Neural cell (in vitro differentiated cells): Measurements from ENCODE around the gene TRIM2. TPM values are rescaled to one million over a fixed set of nuclear protein-coding genes. Genes with fewer than 3 reads are reported as not detected.

ENCODE experiments used
- H2AFZ ChIP-seq: fragments of 200-600, 300-800 bp; sonication (generic), shearing (Covaris generic); 2 replicates; pipeline ENCODE4 v1.6.0; 2014; ENCODE audit warnings: low read depth, mild to moderate bottlenecking, antibody characterized with exemption, low read length, moderate library complexity
- H3F3A ChIP-seq: fragments of 200-600 bp; shearing (Covaris generic); 2 replicates; pipeline ENCODE4 v1.6.1; 2016; ENCODE audit warnings: mild to moderate bottlenecking, moderate library complexity, mixed read lengths, antibody characterized with exemption, low read length; ENCODE audit not compliant: insufficient read depth, poor library complexity, severe bottlenecking
- H3K27ac ChIP-seq: fragments of 200-600, 300-800 bp; sonication (generic), shearing (Covaris generic); 2 replicates; pipeline ENCODE4 v1.5.1; 2014; ENCODE audit warnings: mild to moderate bottlenecking, low read length, moderate library complexity
- H3K27me3 ChIP-seq: fragments of 300-800, 200-600 bp; sonication (generic), shearing (Covaris generic); 2 replicates; pipeline ENCODE4 v1.6.0; 2014; ENCODE audit warnings: mild to moderate bottlenecking, low read depth, low read length, moderate library complexity; ENCODE audit not compliant: insufficient read depth
- H3K36me3 ChIP-seq: fragments of 300-800, 200-600 bp; sonication (generic), shearing (Covaris generic); 2 replicates; pipeline ENCODE4 v1.5.1; 2014; ENCODE audit warnings: mild to moderate bottlenecking, antibody characterized with exemption, low read length, moderate library complexity; ENCODE audit not compliant: insufficient read depth
- H3K4me2 ChIP-seq: fragments of 300-800, 200-600 bp; sonication (generic), shearing (Covaris generic); 2 replicates; pipeline ENCODE4 v1.6.0; 2014; ENCODE audit warnings: mild to moderate bottlenecking, low read length
- H3K4me3 ChIP-seq: fragments of 300-800, 200-600 bp; sonication (generic), shearing (Covaris generic); 2 replicates; pipeline ENCODE4 v1.5.1; 2014; ENCODE audit warnings: mild to moderate bottlenecking, low read length, moderate library complexity
- H3K79me2 ChIP-seq: fragments of 200-600 bp; shearing (Covaris generic); replicated peaks from 2 replicates; pipeline ENCODE4 v1.6.0; 2014; ENCODE audit warnings: mild to moderate bottlenecking, low read length, moderate library complexity; ENCODE audit not compliant: insufficient read depth
- H3K9ac ChIP-seq: fragments of 300-800, 200-600 bp; sonication (generic), shearing (Covaris generic); 2 replicates; pipeline ENCODE4 v1.6.1; 2016; ENCODE audit warnings: mild to moderate bottlenecking, low read length, mixed read lengths
- H3K9me2 ChIP-seq: fragments of 200-600 bp; shearing (Covaris generic); 2 replicates; pipeline ENCODE4 v1.6.1; 2016; ENCODE audit warnings: mild to moderate bottlenecking, low read length, mixed read lengths; ENCODE audit not compliant: insufficient read depth
- H3K9me3 ChIP-seq: fragments of 200-600, 300-800 bp; sonication (generic), shearing (Covaris generic); 2 replicates; pipeline ENCODE4 v1.6.1; 2016; ENCODE audit warnings: mild to moderate bottlenecking, mixed run types, low read length, moderate library complexity, mixed read lengths
- H4K20me1 ChIP-seq: fragments of 200-600 bp; shearing (Covaris generic); 2 replicates; pipeline ENCODE4 v1.6.1; 2016; ENCODE audit warnings: mild to moderate bottlenecking, mixed run types; ENCODE audit not compliant: insufficient read depth
- CTCF ChIP-seq: fragments of 450-650 bp; IDR thresholded peaks from 2 replicates; pipeline ENCODE4 v1.5.1; 2014; ENCODE audit warnings: antibody characterized with exemption, mild to moderate bottlenecking, moderate library complexity; ENCODE audit not compliant: poor library complexity, severe bottlenecking
- EP300 ChIP-seq: fragments of 450-650 bp; conservative IDR thresholded peaks from 2 replicates; pipeline ENCODE4 v1.6.1; 2014; ENCODE audit warnings: antibody characterized with exemption, mild to moderate bottlenecking, moderate library complexity; ENCODE audit not compliant: poor library complexity, severe bottlenecking
- EZH2 ChIP-seq: fragments of 200-600, 300-800 bp; shearing (Covaris generic), sonication (generic); IDR thresholded peaks from 2 replicates; pipeline ENCODE4 v1.6.1; 2014; ENCODE audit warnings: antibody characterized with exemption, low read length, borderline replicate concordance, mild to moderate bottlenecking; ENCODE audit not compliant: insufficient read depth, poor library complexity, severe bottlenecking
- MXI1 ChIP-seq: fragments of 450-650 bp; conservative IDR thresholded peaks from 2 replicates; pipeline ENCODE4 v1.6.1; 2014; ENCODE audit warnings: antibody characterized with exemption, mild to moderate bottlenecking; ENCODE audit not compliant: poor library complexity, severe bottlenecking
- POLR2AphosphoS5 ChIP-seq: IDR thresholded peaks from 2 replicates; pipeline ENCODE4 v1.6.1; 2012
- RAD21 ChIP-seq: fragments of 450-650 bp; conservative IDR thresholded peaks from 2 replicates; pipeline ENCODE4 v1.6.1; 2014; ENCODE audit warnings: antibody characterized with exemption, mild to moderate bottlenecking, moderate library complexity
- REST ChIP-seq: IDR thresholded peaks from 2 replicates; pipeline ENCODE4 v1.6.1; 2012; ENCODE audit warnings: borderline replicate concordance
- SMC3 ChIP-seq: fragments of 450-650 bp; conservative IDR thresholded peaks from 2 replicates; pipeline ENCODE4 v1.6.1; 2014; ENCODE audit warnings: antibody characterized with exemption, mild to moderate bottlenecking, moderate library complexity; ENCODE audit not compliant: poor library complexity
- TAF1 ChIP-seq: IDR thresholded peaks from 2 replicates; pipeline ENCODE4 v1.6.1; 2012; ENCODE audit warnings: low read depth
- polyA plus RNA-seq: library from polyadenylated mRNA; depleted of rRNA; stranded (reverse); fragments of >200 nt; gene quantifications from 2 replicates; pipeline ENCODE4 v1.2.3, GENCODE V29; 2014

TRIM2 gene
- polyA plus RNA-seq, 1 donor from 2014 or later, result 261 TPM

GRCh38 chr4:153241970-153242838 is 38.0 kb downstream of the TRIM2 start:
- Histone ChIP-seq H3K27me3 (no peaks in the 10 kb centered on the region), H3K4me3 (peak overlapping the region; percentile 12), H3K36me3 (peaks cover 4% of the 10 kb centered on the region), H3K4me2 (no peak overlapping the region), H3K79me2 (peaks cover 36% of the 10 kb centered on the region), H3K9me2 (no peaks in the 10 kb centered on the region), H3K27ac (peak overlapping the region; percentile 62), H4K20me1 (no peaks in the 10 kb centered on the region), H2AFZ (no peak overlapping the region), H3K9ac (peak overlapping the region; percentile 32), H3F3A (peaks cover 9% of the 10 kb centered on the region), H3K9me3 (no peaks in the 10 kb centered on the region)
- TF ChIP-seq POLR2AphosphoS5 (no peak), CTCF (no peak), EZH2 (no peak), EP300 (no peak), MXI1 (no peak), SMC3 (no peak), TAF1 (no peak), REST (no peak), RAD21 (no peak)

DNA sequence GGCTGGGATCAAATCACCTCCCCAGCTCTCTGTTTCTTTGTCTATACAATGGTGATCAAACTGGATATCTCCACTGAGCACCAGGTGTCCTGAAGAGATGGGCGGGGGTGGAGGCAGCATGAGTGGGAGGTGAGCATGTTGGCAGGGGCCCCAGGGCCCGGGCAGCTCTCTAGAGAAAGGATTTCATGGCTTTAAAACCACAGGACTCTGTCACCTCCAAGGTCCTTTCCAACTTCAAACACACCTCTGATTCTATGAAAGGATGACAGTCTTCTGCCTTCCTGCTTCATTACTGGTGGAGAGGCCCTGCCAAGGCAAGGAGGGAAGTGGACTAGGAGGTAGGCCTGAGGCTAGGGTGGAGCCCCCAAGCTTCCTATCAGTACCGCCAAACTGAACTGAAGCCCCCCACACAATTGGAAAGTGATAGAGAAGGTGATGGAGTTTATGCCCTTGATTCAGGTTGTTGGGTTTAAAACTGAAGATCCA is 38.6 kb downstream of the TRIM2 start:
- peak overlapping the region; percentile 32 for H3K9ac ChIP-seq
- H2AFZ ChIP-seq, result no peak overlapping the region
- peaks cover 4% of the 10 kb centered on the region for H3K36me3 ChIP-seq
- TF ChIP-seq POLR2AphosphoS5, result no peak
- H3K4me3 ChIP-seq, result peak overlapping the region; percentile 12
- H3K4me2 ChIP-seq, result no peak overlapping the region
- peak overlapping the region; percentile 62 for H3K27ac ChIP-seq
- no peaks in the 10 kb centered on the region for H3K9me3 ChIP-seq
- H3K27me3 ChIP-seq, result no peaks in the 10 kb centered on the region
- H4K20me1 ChIP-seq, result no peaks in the 10 kb centered on the region
- peaks cover 34% of the 10 kb centered on the region for H3K79me2 ChIP-seq
- peaks cover 9% of the 10 kb centered on the region for H3F3A ChIP-seq
- no peaks in the 10 kb centered on the region for H3K9me2 ChIP-seq
